GM12878 (cell line): Measurements from ENCODE around the gene LRRTM3. TPM values are rescaled to one million over a fixed set of nuclear protein-coding genes. Genes with fewer than 3 reads are reported as not detected.

Experiments
- ATAC-seq: fragments of 200-7000 bp; cut with Tn5 transposase; 3 replicates; pipeline ENCODE4 v1.9.1; 2020; ENCODE audit warnings: mild to moderate bottlenecking, moderate library complexity
- BruUV-seq: library from RNA; stranded (reverse); fragments of 400-500 nt; replicated peaks from 2 replicates; lab custom pipeline; 2021; lab: Mats Ljungman, UMichigan
- CTCF ChIA-PET: fragments of 300-600 bp; sonication (Branson Sonifier 250); formaldehyde crosslinking; extraction: SDS; loops from one replicate; lab custom pipeline; 2021; ENCODE audit warnings: inconsistent platforms; lab: Yijun Ruan, JAX
- POLR2A ChIA-PET: fragments of 350-600 bp; formaldehyde crosslinking; extraction: SDS; loops from one replicate; lab custom pipeline; 2021; ENCODE audit warnings: inconsistent platforms; lab: Charles Lee
- RAD21 ChIA-PET: fragments of 300-600 bp; sonication (Branson Sonifier 250); formaldehyde crosslinking; loops from one replicate; lab custom pipeline; 2023; ENCODE audit warnings: antibody characterized with exemption; ENCODE audit not compliant: unreplicated experiment; lab: Charles Lee
- SMC1A ChIA-PET: fragments of 300-600 bp; sonication (Branson Sonifier 250); formaldehyde crosslinking; loops from one replicate; lab custom pipeline; 2023; ENCODE audit not compliant: unreplicated experiment, uncharacterized antibody; lab: Charles Lee
- DNase-seq: peaks from one replicate; pipeline ENCODE4 v3.0.0-alpha.2; 2011; ENCODE audit warnings: low read depth, low spot score
- FAIRE-seq: peaks from 3 replicates; lab custom pipeline; 2011; peaks lifted over from hg19 to GRCh38; lab: Jason Lieb, UNC
- H2AFZ ChIP-seq: 2 replicates; pipeline ENCODE4 v1.6.0; 2011; ENCODE audit warnings: low read depth, low read length, control low read depth; ENCODE audit not compliant: control insufficient read depth
- H3K27ac ChIP-seq: 2 replicates; pipeline ENCODE4 v1.5.1; 2011; ENCODE audit warnings: control low read depth; ENCODE audit not compliant: control insufficient read depth, insufficient read depth
- H3K27me3 ChIP-seq, 2 experiments: replicated peaks in 1 of 2; 2 replicates each; pipeline versions ENCODE4 v1.6.0 to v1.6.1; 2011; ENCODE audit warnings: low read length in 1 of 2; ENCODE audit not compliant: control insufficient read depth in 2 of 2, insufficient read depth in 2 of 2
- H3K36me3 ChIP-seq, 2 experiments: 2 replicates each; pipeline ENCODE4 v1.5.1; 2011; ENCODE audit warnings: low read length in 1 of 2; ENCODE audit not compliant: control insufficient read depth in 2 of 2, insufficient read depth in 2 of 2
- H3K4me1 ChIP-seq: 2 replicates; pipeline ENCODE4 v1.6.1; 2011; ENCODE audit warnings: mild to moderate bottlenecking, low read length, moderate library complexity, mixed read lengths; ENCODE audit not compliant: control insufficient read depth, insufficient read depth
- H3K4me2 ChIP-seq: 2 replicates; pipeline ENCODE4 v1.6.0; 2011; ENCODE audit warnings: control low read depth; ENCODE audit not compliant: control insufficient read depth, insufficient read depth
- H3K4me3 ChIP-seq: fragments of 200-600 bp; sonication (generic); 2 replicates; pipeline ENCODE4 v1.5.1; 2016
- H3K79me2 ChIP-seq: 2 replicates; pipeline ENCODE4 v1.6.0; 2011; ENCODE audit warnings: low read length; ENCODE audit not compliant: control insufficient read depth, insufficient read depth
- H3K9ac ChIP-seq: 2 replicates; pipeline ENCODE4 v1.8.0; 2011; ENCODE audit warnings: low read length, control low read depth, mixed read lengths; ENCODE audit not compliant: control insufficient read depth, insufficient read depth
- H3K9me3 ChIP-seq: replicated peaks from 3 replicates; pipeline ENCODE4 v1.5.1; 2011; ENCODE audit warnings: mild to moderate bottlenecking, low read length; ENCODE audit not compliant: control insufficient read depth, insufficient read depth
- H4K20me1 ChIP-seq: 2 replicates; pipeline ENCODE4 v1.6.0; 2011; ENCODE audit not compliant: control insufficient read depth, insufficient read depth
- STAT1 ChIP-seq: fragments of 450-650 bp; conservative IDR thresholded peaks from 2 replicates; pipeline ENCODE4 v1.6.1; 2014; ENCODE audit warnings: antibody characterized with exemption, mild to moderate bottlenecking
- SUPT20H ChIP-seq: IDR thresholded peaks from 2 replicates; pipeline ENCODE4 v1.6.1; 2011; ENCODE audit warnings: low read depth, mild to moderate bottlenecking, low read length, moderate library complexity, borderline replicate concordance; ENCODE audit not compliant: control insufficient read depth
- YBX1 ChIP-seq: fragments of 450-650 bp; IDR thresholded peaks from 2 replicates; pipeline ENCODE4 v1.6.1; 2016; ENCODE audit warnings: antibody characterized with exemption
- ZNF622 ChIP-seq: fragments of 450-650 bp; IDR thresholded peaks from 2 replicates; pipeline ENCODE4 v1.6.1; 2017; ENCODE audit warnings: mild to moderate bottlenecking, inconsistent platforms
- WGBS: methylation state at CpG from one replicate; pipeline ENCODE4 v1.1.6; 2016; ENCODE audit warnings: low lambda C conversion rate; ENCODE audit not compliant: insufficient replicate concordance, insufficient coverage; ENCODE audit errors: missing lambda C conversion rate; 5-methylcytosine and 5-hydroxymethylcytosine counted together
- in situ Hi-C: fragments of 300-500 bp; cut with MboI; formaldehyde crosslinking; loops from 9 replicates; pipeline ENCODE4 v1.14.3; 2018; ENCODE audit warnings: mixed read lengths
- intact Hi-C: fragments of 100-400 bp; cut with micrococcal nuclease; formaldehyde crosslinking; loops from one replicate; pipeline ENCODE4 v1.14.2; 2022; ENCODE audit not compliant: unreplicated experiment
- polyA plus RNA-seq, 11 experiments: library from polyadenylated mRNA; depleted of rRNA in 4 of 11; unstranded in 6 of 11; stranded (reverse) in 5 of 11; fragments of >200 nt; fragmentation: Nextera tagmentation in 4 of 11; fragmentation: Illumina TruSeq in 1 of 11; extraction: Ambion mirVana in 4 of 11; extraction: Trizol in 1 of 11; gene quantifications; 1 replicate in 1 of 11; 2 replicates in 10 of 11; pipeline versions ENCODE4 v1.2.1 to v1.2.3, GENCODE V29; 2011 to 2016; ENCODE audit warnings: inconsistent platforms in 2 of 11, missing spikeins in 2 of 11, low read depth in 1 of 11
- total RNA-seq, 4 experiments: library from RNA; depleted of rRNA in 3 of 4; stranded (reverse); fragments of >200 nt in 3 of 4; fragmentation: Illumina TruSeq in 1 of 4; extraction: Trizol in 1 of 4; gene quantifications; 2 replicates each; pipeline versions ENCODE4 v1.2.1 to v1.2.3, GENCODE V29; 2013 to 2021
- TF ChIP-seq, protein P1 (sequence below): IDR thresholded peaks from 2 replicates; pipeline ENCODE4 v1.6.1; 2012; ENCODE audit warnings: low read depth, low read length, improper control_type of control experiment
- TF ChIP-seq, protein P2 (sequence below): fragments of 450-650 bp; formaldehyde crosslinking; IDR thresholded peaks from 2 replicates; pipeline ENCODE4 v1.4.0; 2022; ENCODE audit warnings: mild to moderate bottlenecking, moderate library complexity

The LRRTM3 gene
- total and polyA plus RNA-seq, 10 of the 15 experiments (the other 5 are each of a cell fraction or from before 2014, with no cell fraction given) = not detected

DNA sequence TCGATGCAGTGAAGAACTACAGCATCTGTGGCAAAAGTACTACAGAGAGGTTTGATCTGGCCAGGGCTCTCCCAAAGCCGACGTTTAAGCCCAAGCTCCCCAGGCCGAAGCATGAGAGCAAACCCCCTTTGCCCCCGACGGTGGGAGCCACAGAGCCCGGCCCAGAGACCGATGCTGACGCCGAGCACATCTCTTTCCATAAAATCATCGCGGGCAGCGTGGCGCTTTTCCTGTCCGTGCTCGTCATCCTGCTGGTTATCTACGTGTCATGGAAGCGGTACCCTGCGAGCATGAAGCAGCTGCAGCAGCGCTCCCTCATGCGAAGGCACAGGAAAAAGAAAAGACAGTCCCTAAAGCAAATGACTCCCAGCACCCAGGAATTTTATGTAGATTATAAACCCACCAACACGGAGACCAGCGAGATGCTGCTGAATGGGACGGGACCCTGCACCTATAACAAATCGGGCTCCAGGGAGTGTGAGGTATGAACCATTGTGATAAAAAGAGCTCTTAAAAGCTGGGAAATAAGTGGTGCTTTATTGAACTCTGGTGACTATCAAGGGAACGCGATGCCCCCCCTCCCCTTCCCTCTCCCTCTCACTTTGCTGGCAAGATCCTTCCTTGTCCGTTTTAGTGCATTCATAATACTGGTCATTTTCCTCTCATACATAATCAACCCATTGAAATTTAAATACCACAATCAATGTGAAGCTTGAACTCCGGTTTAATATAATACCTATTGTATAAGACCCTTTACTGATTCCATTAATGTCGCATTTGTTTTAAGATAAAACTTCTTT is 2.3 kb downstream of the LRRTM3 start (continued):
- TF ChIP-seq, protein P1, sequence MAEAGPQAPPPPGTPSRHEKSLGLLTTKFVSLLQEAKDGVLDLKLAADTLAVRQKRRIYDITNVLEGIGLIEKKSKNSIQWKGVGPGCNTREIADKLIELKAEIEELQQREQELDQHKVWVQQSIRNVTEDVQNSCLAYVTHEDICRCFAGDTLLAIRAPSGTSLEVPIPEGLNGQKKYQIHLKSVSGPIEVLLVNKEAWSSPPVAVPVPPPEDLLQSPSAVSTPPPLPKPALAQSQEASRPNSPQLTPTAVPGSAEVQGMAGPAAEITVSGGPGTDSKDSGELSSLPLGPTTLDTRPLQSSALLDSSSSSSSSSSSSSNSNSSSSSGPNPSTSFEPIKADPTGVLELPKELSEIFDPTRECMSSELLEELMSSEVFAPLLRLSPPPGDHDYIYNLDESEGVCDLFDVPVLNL = no peak
- TF ChIP-seq YBX1 (no peak), ZNF622 (no peak)

DNA sequence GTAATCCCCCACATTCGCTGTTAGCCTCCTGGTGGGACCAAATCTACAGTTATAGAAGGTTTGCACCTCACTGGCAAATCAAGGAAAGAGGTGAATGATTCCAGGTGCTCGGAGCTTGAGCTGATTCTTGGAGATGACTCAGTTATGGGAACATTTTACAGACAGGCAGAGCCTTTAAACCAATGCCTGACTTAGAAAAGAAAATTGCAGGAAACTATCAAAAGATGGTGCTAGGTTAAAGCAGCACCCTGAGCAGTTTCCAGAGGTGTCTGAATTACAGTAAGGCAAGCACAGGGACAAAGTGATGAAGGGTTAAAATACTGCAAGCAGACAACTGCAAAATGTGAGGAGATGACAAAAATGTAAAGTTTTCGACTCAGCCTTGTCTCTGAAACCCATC is 2.9 kb downstream of the LRRTM3 start:
- Histone ChIP-seq H4K20me1 (no peaks in the 10 kb centered on the region), H3K79me2 (no peaks in the 10 kb centered on the region), H2AFZ (no peak overlapping the region), H3K4me1 (no peaks in the 10 kb centered on the region), H3K9me3 (no peaks in the 10 kb centered on the region), H3K9ac (no peak overlapping the region), H3K27me3 (peaks cover 0 to 8% of the 10 kb centered on the region in 2 experiments; a peak in 2 of 4 replicates), H3K36me3 (no peaks in the 10 kb centered on the region), H3K4me2 (no peak overlapping the region), H3K4me3 (no peak overlapping the region), H3K27ac (no peak overlapping the region)
- no peak for TF ChIP-seq STAT1
- no peak for TF ChIP-seq SUPT20H
- TF ChIP-seq, protein P2, sequence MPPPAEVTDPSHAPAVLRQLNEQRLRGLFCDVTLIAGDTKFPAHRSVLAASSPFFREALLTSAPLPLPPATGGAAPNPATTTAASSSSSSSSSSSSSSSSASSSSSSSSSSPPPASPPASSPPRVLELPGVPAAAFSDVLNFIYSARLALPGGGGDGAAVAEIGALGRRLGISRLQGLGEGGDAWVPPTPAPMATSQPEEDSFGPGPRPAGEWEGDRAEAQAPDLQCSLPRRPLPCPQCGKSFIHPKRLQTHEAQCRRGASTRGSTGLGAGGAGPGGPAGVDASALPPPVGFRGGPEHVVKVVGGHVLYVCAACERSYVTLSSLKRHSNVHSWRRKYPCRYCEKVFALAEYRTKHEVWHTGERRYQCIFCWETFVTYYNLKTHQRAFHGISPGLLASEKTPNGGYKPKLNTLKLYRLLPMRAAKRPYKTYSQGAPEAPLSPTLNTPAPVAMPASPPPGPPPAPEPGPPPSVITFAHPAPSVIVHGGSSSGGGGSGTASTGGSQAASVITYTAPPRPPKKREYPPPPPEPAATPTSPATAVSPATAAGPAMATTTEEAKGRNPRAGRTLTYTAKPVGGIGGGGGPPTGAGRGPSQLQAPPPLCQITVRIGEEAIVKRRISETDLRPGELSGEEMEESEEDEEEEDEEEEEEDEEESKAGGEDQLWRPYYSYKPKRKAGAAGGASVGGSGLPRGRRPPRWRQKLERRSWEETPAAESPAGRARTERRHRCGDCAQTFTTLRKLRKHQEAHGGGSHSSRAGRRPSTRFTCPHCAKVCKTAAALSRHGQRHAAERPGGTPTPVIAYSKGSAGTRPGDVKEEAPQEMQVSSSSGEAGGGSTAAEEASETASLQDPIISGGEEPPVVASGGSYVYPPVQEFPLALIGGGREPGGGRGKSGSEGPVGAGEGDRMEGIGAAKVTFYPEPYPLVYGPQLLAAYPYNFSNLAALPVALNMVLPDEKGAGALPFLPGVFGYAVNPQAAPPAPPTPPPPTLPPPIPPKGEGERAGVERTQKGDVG (CRISPR knock-in tag) = no peak
- BruUV-seq = no TSS peak
- WGBS = 5% methylated on average over 3 of the region's 3 CpGs
- DNase-seq (no peak), ATAC-seq (no peak), FAIRE-seq (no peak)
- ChIA-PET POLR2A (no interaction called here), CTCF (interaction anchor here (1.2 to 10.5 kb wide), 5 partner anchors 12 to 851 kb away, joined by 3 to 80 read pairs (median 4); no protein-coding TSS in a partner anchor), SMC1A (interaction anchor here (2.5 kb wide), 1 partner anchor 593 kb away, joined by 14 read pairs; no protein-coding TSS in a partner anchor), RAD21 (interaction anchor here (1.1 to 2.9 kb wide), 2 partner anchors 343 to 592 kb away, joined by 3 to 9 read pairs; no protein-coding TSS in a partner anchor)
- in situ Hi-C loops = no loop called here
- intact Hi-C loops = loop anchor here (5.0 kb wide), 1 partner anchor 594 kb away; no protein-coding TSS in a partner anchor
